Measurements from ENCODE around the gene PLXND1.

The PLXND1 gene

DNA sequence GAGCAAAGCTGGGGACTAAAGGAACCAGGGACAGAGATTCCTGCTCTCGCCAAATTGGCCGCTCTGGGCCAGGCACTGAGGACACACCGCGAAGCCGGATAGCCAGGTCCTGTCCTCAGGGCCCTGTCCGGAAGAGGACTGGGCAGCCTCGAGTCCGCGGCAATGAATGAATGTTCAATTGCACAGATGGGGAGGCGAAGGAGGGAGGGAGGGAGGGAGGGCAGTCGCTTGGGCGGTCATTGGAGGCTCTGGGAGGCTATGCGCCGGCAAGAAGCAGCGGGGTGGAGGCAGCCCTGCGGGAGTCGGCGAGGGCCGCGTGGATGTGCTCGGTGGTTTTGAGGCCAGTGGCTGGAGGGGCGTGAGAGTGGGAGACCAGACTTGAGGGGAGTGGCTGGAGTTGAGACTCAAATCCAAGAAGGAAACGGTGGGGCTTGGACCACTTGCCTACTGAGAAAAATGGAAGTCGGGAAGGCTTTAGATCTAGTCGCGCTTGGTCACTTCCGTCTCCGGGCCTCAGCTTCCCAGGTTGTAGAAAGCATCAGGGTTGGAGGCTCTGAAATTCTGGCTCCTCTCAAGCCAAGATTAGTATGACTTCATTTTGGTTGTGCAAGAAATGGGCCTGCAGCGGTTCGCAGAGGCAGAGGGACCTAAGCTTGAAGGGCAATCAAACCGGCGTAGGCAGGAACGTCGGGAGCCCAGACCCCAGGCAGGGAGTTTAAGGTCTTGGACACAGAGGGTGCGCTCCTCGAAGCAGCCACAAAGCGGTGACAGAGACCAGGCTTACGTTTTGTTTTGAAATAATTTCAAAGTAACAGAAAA is 21.1 kb upstream of the PLXND1 start:
- peak; percentile 52 for DNase-seq (ENCODE audit: low read depth, low spot score)

DNA sequence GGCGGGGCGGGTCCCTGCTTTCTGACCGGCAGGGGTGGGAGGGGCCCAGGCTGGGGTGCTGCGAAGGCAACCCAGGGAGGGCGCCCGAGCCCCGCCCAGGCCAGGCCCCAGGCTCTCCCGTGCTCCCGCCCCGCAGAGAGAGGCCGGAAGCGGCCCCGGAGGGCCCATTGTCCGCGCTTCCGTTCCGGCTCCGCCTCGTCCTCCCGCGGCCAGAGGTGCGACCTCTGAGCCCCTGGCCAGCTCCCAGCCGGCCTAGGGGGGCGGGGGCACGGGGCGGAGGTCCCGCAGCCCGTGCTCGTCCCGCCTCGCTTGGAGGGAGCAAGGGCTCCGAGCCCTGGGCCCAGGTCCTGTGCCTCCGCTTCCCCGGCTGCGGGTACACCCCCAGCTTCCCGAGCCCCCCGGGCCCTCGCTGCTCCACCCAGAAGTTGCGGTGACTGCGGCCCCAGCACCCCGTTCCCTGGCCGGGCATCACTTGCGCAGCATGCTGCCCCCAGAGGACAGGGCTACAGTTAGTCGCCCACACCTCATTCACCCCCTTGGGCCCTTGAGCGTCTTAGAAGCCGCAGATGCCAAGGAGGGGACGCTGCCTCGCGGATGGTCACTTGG is 20.4 kb upstream of the PLXND1 start:
- DNase-seq (ENCODE audit: low read depth, low spot score), result no peak

DNA sequence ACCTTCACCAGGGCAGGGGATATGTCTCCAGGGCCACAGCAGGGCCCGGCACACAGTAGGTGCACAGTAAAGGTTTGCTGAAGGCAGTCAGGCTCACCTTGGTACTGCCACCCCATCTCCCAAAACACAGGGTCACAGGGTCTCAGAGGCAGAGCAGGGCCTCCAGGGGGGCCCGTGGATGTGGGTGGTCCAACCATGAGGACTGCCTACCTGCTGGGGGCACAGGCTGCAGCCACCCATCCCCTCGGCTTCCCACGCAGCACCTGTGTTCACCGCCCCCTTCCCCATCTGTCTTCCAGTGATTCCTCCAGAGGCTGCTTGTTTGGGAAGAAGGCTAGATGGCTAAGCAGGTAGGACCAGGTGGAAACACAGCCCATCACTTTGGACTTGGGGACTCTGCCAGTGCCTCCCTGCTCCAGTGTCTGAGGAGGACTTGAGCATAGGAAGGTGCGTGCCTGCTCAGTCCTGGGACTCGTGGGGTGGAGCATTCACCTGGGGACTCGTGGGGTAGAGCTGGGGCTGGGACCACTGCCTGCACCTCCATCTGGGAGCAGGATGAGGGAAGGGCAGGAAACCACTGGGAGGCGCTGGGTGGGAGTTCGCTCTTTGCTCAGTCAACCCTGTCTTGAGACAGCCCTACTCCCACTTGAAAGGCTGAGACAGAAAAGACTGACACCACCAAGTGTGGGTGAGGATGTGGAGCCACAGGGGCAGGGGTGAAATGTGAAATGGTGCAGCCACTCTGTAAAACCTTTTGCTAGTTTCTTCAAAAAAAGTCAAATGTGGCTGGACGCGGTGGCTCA is 18.8 kb upstream of the PLXND1 start:
- DNase-seq (ENCODE audit: low read depth, low spot score), result no peak

DNA sequence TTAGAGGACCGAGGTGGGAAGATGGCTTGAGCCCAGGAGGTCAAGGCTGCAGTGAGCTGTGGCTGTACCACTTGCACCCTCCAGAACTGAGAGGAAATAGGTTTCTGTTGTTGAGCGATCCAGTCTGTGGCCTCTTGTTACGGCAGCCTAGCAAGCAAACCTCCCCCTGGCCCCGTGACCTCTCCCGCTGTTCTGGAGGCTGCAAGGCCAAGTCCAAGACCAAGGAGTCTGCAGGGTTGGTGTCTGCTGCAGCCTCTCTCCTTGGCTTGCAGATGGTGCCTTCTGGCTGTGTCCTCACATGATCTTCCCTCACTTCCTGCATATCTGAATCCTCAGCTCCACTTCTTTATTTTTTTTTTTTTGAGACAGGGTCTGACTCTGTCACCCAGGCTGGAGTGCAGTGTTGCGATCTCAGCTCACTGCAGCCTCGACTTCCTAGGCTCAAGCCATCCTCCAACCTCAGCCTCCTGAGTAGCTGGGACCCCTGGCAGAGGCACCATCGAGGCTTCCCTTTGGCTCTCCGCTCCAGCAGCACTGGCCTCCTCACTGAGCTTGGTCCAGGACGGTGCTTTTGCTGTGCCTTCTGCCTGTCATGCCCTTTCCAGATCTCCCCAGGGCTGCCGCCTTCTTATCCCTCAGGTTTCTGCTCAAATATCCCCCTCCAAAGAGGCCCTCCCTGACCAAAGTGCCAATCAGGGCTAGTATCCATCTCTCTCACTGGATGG is 18.0 kb upstream of the PLXND1 start:
- no peak for DNase-seq (ENCODE audit: low read depth, low spot score)

DNA sequence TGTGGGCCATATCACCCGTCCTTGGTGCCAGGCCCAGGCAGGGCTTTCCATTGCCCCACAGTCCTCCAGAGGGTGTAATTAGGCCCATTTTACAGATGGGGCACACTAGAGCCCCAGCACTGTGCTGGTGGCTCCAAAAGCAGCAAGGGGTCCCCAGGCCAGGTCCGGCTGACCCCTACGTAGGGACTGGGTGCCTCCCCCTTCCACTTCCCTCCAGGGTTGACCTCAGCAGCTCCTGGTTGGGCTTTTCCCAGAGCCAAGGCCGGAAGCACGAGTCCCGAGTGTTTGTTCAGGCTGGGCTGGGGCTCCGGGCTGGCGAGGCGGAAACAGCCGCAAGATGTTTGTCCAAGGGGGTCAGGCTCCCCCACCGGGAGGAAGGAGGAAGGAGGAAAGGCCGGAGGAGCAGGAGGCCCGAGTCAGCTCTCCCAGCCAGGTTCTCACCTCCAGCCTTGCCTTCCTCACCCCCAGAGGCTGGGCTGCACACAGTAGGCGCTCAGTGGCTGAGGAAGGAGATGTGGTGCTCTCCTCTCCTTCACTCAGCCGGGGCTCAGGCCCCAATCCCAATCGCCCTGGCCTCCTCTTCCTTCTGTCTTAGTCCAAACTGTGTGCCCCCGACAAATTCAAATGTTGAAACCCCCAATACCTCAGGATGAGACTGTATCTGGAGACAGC is 17.1 kb upstream of the PLXND1 start:
- DNase-seq (ENCODE audit: low read depth, low spot score), result no peak

DNA sequence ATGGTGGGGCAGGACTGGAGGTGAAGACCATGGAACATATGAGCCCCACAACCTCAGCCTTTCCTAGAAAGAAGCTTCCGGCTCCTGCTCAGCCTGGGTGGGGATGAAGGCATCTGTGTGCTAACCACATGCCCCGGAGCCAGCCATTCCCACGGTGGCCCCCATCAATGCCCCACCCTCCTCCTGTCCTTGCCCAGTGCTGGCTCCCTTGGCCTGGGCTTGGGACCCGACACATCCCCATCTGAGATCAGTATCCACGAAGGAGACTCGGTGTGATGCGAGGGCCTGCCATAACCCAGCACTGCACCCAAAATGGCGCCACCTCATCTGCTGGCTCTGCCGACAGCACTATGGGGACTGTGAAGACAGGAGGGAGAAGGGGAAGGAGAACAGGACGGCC is 16.5 kb upstream of the PLXND1 start:
- DNase-seq (ENCODE audit: low read depth, low spot score), result no peak

DNA sequence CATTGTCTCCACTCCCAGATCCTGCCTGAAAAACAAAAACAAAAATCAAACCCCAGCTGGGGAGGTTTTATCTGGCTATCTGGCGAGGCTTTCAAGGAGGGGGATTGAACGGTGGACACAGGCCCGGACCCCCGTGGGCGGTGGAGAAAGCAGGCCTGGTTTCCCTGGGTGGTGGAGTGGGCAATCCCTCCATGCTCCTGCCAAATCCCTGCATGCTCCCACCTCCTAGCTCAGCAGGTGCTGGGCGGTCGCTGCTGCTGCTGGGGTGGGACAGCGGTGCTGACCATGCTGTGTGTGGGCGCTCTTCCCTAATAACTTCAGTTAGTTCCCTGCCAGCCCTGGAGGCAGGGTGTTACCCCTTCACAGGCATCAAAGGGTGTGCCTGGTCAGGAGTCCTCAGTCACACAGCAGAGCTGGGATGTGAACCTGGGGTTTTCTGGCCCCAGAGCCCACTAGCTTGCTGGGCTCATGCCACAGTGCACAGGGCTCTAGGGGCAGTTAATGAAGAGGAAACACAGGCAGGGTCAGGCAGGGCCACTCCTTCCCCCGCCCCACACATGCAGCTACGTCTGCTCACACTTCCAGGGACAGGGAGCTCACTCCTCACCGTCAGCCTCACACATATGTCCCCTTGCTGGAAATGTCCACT is 15.9 kb upstream of the PLXND1 start:
- no peak for DNase-seq (ENCODE audit: low read depth, low spot score)

DNA sequence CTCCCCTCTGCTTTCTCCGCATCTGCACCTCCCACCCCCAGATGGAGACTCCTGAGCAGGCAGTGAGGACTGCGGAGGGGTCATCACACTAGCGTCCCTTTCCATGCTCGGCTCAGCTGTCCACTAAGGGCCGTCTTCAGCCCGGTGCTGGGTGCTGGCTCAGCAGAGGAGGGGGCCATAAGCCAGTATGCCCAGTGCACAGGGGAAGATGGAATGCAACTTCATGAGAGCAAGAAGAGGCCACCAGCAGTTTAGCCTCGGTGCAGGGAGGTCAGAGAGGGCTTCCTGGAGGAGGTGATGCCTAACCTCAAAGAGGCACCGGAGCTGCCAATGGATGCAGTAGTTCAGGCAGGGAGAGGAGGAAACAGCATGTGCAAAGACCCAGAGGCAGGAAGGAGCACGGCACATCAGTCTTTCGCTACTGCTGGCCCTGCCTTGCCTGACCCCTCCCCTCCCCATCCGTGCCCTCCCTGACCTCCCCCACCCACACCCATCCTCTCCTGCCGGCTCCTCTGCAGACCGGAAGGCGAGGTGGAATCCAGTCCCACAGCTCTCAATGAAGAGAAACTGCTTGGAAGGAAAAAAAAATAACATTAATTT is 15.2 kb upstream of the PLXND1 start:
- DNase-seq (ENCODE audit: low read depth, low spot score), result no peak

DNA sequence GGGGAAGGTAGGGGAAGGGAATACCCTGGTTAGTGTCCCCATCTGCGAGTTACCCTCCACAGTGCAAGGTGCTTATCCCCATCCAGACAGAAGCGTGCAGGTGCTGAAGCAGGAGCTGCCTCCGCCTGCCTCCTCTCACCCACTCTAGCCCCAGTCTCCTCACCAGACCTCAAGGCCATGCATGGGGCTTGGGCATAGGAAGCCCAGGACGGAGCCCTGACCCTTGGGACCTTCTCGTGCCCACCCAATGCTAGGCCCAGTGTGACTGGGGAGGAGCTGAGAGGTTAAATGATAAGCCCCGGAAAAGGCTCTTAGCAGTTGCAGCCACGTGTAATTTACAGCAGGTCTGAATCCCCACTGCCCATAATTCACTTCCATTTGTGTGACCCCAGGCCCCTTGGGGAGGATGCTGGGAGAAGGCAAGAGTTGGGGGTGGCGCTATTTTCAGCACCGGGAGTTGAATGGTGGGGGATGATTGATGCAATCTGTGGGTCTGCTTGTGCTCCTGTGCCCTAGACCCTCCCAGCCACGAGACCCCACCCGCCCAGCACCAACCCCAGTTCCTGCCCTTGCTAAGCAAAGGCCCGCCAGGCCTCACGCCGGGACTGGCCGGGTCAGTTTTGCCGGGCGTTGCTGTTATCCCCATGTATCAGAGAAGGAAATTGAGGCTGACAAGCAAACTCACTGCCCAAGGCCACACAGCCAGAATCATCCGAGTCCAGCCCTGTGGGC is 14.5 kb upstream of the PLXND1 start:
- no peak for DNase-seq (ENCODE audit: low read depth, low spot score)

DNA sequence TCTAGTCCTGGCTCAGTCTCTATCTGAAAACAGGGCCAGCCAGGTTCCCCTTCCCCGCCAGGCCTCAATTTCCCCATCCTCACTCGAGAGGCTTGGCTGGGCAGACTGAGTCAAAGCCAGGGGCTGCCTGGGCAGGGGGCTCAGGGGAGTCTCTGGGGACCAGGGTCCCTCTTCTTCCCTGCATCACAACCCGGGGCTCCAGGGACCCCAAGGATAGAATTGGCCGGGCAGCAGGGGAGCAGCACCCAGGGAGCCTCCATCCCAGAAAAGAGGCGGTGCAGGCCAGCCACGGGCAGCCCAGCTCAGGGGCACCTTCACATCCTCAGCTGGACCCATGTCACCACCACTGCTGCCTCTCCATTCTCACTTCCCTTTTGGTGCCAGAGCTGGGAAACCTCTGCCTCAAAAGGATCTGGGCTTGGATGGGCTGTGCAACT is 13.3 kb upstream of the PLXND1 start:
- DNase-seq (ENCODE audit: low read depth, low spot score), result no peak

DNA sequence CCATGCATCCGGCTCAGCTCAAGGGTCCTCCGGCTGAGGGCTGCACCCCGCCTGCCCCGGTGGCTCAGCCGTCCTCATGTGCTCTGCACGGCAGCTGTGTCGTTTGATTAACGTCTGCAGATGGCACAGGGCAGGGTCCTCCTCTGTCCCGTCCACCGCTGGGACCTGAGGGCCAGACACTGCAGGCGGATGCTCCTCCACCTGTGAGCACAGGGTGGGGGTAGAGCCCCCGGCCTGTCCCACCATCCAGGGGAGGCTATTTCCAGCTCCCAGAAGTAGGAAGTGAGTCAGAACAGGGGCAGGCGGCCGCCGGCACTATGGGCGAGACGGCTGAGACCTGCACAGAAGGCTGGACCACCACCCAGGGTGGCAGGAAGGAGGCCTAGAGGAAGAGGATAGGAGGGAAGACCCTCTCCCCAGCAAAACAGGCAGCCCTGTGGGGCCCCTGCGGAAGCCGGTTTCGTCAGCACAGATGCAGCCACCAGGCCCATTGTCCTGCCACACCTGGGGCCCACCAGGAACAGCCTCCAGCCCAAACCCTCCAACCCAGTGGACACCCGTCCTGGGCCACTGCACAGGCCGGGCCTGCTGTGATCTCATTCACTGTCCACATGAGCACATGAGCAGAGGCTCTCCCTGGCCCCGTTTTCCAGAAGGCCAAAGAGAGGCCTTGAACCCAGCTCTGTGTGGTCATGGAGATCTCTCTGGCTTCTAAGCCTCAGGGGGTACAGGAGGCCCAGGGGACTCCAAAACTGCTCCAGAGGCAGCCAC is 12.6 kb upstream of the PLXND1 start:
- no peak for DNase-seq (ENCODE audit: low read depth, low spot score)

DNA sequence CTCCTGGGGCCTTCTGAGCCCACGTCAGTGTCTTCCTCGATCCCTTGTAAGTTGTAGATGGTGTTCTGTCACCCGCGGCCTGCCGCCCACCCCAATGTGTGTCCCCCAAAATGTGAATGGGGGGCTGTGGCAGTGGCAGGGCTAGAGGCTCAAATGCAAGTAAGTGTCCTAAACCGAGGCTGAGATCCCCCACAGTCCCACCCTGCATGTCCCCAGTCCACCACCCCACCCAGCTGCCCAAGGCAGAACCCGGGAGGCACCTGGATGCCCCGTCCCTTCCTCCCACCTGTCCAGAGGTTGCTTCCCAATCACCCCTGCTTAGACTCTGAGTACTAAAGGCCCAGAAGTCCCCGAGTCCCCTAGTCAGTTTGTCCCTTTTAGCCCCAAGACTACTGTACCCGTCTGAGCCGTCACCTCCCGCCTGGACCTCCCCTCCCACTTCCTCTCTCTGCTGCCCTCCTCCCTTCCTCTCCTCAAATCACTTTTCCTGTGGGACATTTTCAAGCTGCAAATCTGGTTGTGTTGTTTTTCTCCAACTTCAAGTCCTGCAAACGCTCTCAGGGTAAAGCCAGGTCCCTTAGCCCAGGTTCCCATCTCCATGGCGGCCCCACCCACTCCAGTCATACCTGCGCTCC is 11.8 kb upstream of the PLXND1 start:
- DNase-seq (ENCODE audit: low read depth, low spot score), result no peak

DNA sequence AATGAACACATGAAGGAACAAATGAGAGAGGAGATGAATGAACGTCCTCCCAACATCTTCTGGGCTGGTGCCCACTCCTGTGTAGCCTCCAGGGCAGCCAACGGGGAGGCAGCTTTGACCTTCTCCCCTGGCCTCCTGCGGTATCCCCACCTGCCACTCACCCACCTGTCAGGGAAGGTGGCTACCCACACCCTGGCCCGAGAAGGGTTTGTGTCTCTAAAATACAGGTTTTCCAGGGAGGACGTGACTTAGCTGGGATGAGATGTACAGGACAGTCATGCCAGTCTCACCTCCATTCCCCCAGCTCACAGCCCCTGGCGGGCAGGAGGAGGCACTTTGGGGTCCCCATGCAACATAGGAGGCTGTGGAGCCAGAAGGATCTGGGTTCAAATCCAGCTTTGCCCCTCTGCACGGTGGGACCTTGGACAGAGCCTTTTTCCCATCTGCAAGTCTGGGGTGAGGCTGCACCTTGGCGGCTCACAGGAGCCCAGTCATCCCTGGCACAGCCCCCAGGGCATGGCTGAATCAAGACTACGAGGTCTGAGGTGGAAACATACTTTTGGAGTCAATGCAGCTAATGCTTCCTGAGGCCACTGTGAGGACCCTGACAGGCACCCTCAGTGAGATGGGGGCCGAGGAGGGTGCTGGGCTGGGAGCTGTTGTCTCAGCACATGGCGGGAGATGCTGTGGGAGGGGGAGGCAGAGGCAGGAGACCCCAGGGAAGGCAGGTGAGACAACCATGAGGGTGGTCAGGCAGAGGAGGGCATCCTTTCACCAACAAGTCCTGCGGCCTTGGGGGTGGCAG is 11.1 kb upstream of the PLXND1 start:
- DNase-seq (ENCODE audit: low read depth, low spot score), result no peak

DNA sequence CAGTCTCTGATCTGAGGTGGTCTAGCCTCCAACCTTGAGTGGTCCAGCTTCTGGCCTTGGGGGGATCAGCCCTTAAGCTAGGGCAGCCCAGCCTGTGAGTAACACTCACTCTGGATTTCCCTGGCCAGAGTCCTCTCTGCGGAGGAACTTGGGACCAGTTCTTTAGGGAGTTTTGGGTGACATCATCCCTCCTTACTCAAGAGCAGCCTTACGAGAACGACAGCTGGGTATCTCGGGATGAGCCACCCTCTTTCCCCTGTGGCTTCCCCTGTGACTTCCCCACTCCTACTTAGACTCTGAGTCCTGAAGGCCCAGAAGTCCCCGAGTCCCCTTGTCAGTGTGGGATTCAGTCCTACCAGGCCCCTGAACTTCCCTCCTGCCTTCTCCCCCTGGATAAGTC is 10.2 kb upstream of the PLXND1 start:
- DNase-seq (ENCODE audit: low read depth, low spot score), result no peak

DNA sequence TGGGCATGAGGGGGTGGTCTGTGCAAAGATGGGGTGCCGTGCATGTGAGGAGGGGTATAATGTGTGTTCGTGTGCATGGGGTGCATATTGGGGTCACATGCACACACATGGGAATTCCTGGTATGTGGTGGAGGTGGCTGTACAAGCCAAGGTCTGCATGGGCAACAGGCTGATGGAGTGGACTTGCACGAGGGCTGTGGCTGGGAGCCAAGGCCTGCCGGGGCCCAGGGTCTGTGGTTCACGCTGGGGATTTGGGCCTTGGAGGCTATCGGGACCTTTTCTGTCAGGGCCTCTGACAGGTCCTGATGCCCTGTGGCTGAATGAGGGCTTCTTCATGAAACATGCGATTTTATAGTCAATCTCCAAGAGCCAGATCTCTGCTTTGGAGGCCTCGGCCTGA is 9.8 kb upstream of the PLXND1 start:
- DNase-seq (ENCODE audit: low read depth, low spot score), result no peak

DNA sequence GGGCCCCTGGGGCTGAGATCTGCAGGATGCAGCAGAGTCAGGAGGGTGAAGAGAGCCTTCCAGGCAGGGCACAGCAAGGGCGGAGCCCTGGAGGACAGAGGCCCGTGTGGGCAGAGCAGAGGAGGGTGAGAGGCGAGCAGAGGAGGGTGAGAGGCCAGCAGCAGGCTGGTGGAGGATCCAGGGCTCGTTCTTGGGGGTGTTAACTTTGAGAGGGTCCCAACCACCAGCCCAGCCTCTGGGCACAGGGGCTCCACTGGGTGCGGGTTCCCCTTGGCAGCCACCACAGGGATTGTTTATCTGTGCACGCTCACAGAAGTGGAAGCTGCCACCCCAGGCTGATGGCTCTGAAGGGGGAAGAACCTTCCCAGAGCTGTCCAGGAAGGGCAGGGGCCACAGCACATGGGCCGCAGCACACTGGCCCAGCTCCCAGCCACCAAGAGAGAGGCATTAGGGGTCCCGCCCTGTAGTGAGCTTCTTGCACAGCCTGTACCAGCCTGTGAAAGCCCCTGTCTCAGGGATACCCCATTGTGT is 9.3 kb upstream of the PLXND1 start:
- DNase-seq (ENCODE audit: low read depth, low spot score), result no peak

DNA sequence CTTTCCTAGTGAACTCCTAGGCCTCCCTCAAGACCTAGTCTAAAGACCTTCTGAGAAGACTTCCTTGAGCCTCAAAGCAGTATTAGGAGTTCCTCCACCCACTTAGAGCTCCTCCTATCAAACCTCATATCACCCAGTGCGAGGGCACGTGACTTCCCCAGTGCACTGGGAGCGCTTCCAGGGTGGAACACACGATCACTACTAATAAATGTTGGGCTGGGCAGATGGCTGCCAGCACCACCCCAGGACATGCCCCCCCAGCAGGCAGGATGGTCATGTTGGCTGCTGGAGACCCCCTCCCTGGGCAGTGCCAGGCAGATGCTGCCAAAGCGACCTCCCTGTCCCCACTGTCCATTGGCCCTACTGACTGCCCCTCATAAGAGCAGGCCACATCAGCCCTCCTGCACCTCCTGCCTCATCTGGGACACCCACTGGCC is 8.5 kb upstream of the PLXND1 start:
- no peak for DNase-seq (ENCODE audit: low read depth, low spot score)

All from brain pericyte (primary cell).